Tibial nerve (tissue), 4 donors: ENCODE data around the gene SCRN2. TPM values are rescaled to one million over a fixed set of nuclear protein-coding genes. Genes with fewer than 3 reads are reported as not detected.

Experiments
- DNase-seq, 2 donors: peaks; one replicate each; pipeline ENCODE4 v3.0.0-alpha.2; 2019; ENCODE audit warnings: low spot score in 2 of 2
- H3K27ac ChIP-seq, 4 donors: fragments of 200-600 bp; sonication (generic) in 3 of 4; one replicate each; pipeline ENCODE4 v1.5.1; 2017 to 2019; ENCODE audit warnings: mild to moderate bottlenecking in 1 of 4
- H3K27me3 ChIP-seq, 2 donors: fragments of 200-600 bp; sonication (generic) in 1 of 2; one replicate each; pipeline versions ENCODE4 v1.5.1 to v1.6.0; 2017 to 2019
- H3K36me3 ChIP-seq, 3 donors: fragments of 200-600 bp; sonication (generic); one replicate each; pipeline ENCODE4 v1.5.1; 2018 to 2019
- H3K4me1 ChIP-seq, 4 donors: fragments of 200-600 bp; sonication (generic) in 3 of 4; one replicate each; pipeline ENCODE4 v1.5.1; 2017 to 2019
- H3K4me3 ChIP-seq, 4 donors: fragments of 200-600 bp; sonication (generic) in 3 of 4; one replicate each; pipeline ENCODE4 v1.5.1; 2017 to 2019; ENCODE audit warnings: mild to moderate bottlenecking in 1 of 4, moderate library complexity in 1 of 4
- H3K9me3 ChIP-seq, 4 donors: fragments of 200-600 bp; sonication (generic) in 3 of 4; one replicate each; pipeline ENCODE4 v1.5.1; 2017 to 2019
- CTCF ChIP-seq, 5 experiments: fragments of 200-600 bp in 3 of 5; fragments of 450-650 bp in 2 of 5; sonication (generic) in 3 of 5; IDR thresholded peaks; one replicate each; pipeline ENCODE4 v1.5.1; 2016 to 2019; ENCODE audit warnings: antibody characterized with exemption in 5 of 5, mild to moderate bottlenecking in 3 of 5, moderate library complexity in 2 of 5
- EP300 ChIP-seq, 2 donors: sonication (generic); formaldehyde crosslinking; IDR thresholded peaks; one replicate each; pipeline ENCODE4 v1.6.1; 2017; ENCODE audit warnings: antibody characterized with exemption in 2 of 2, mild to moderate bottlenecking in 1 of 2
- POLR2A ChIP-seq, 2 donors: fragments of 450-650 bp; IDR thresholded peaks; one replicate each; pipeline ENCODE4 v1.6.1; 2017; ENCODE audit warnings: antibody characterized with exemption in 2 of 2, mild to moderate bottlenecking in 2 of 2, moderate library complexity in 2 of 2
- WGBS, 2 donors: methylation state at CpG; one replicate each; pipeline ENCODE4 v1.1.5; 2018; 5-methylcytosine and 5-hydroxymethylcytosine counted together
- total RNA-seq, 4 donors: library from RNA; depleted of rRNA; stranded (reverse); fragments of >200 nt; gene quantifications; one replicate each; pipeline ENCODE4 v1.1.0, GENCODE V29; 2016

The SCRN2 gene
- total RNA-seq, 4 donors from 2014 or later = 49.8 to 68.6 (median 56.6) TPM

DNA sequence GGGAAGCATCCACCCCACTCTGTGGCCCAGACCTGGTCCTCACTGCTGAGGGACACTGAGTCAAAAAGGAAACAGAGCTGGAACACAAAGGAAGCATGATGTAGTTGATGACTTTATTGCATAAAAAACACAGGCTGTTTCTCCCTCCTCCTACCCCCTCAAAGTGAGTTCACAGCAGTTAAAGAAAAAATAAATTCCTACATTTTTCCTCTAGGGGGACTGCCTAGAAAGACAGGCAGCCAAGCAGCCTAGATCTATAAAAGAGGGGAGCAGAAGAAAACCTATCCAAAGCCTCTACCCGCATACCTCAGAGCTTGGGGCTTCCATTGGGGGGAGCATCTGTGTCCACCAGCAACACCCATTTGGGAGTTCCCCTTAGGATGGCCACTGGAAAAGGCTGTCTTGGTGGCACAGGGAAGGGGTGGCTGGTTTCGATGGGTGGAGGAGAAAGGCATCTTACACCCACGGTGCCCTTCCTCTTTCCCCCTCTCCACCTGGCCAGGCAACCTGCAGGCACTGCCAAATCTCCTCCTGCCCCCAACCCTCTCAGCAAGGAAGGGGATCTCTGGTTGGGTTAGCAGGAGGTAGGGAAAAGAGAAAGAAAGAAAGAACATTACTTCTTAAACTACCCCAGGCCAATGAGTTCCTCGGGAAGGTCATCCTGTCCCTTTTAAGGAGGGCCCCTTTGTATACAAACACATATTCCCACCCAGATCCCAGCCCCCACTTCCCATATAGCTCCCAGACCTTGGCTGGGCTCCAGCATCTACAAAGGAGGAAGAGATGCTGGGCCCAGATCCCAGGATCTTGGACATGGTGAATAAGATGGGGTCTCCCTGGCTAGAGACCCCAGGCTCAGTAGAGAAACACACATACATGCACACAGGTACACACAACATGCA, 4.0 kb upstream of the SCRN2 start:
- H3K27ac ChIP-seq = no peak overlapping the region
- H3K4me1 ChIP-seq = peaks cover 0 to 31% (median 10%) of the 10 kb centered on the region in 4 donors
- WGBS, 2 donors = 50 to 63% methylated on average over 4 of the region's 4 CpGs
- H3K27me3 ChIP-seq = peaks cover 0 to 52% of the 10 kb centered on the region in 2 donors
- no peak for DNase-seq
- H3K9me3 ChIP-seq = no peaks in the 10 kb centered on the region
- no peaks in the 10 kb centered on the region for H3K36me3 ChIP-seq
- no peak overlapping the region for H3K4me3 ChIP-seq
- TF ChIP-seq POLR2A (IDR thresholded peaks at IDR 0.05) = no peak
- TF ChIP-seq EP300 (IDR thresholded peaks at IDR 0.05) = no peak
- no peak for TF ChIP-seq CTCF (IDR thresholded peaks at IDR 0.05)

GRCh38 chr17:47844227-47844626, 3.2 kb upstream of the SCRN2 start:
- Histone ChIP-seq H3K27ac (no peak overlapping the region), H3K4me3 (no peak overlapping the region), H3K27me3 (peaks cover 0 to 44% of the 10 kb centered on the region in 2 donors), H3K9me3 (no peaks in the 10 kb centered on the region), H3K36me3 (peaks cover 0 to 5% (median 0%) of the 10 kb centered on the region in 3 donors), H3K4me1 (peaks cover 0 to 38% (median 11%) of the 10 kb centered on the region in 4 donors)
- WGBS, 2 donors = 76 to 91% methylated on average over 5 of the region's 5 CpGs
- DNase-seq = no peak
- TF ChIP-seq EP300 (IDR thresholded peaks at IDR 0.05) (no peak), CTCF (IDR thresholded peaks at IDR 0.05) (no peak), POLR2A (IDR thresholded peaks at IDR 0.05) (no peak)

DNA sequence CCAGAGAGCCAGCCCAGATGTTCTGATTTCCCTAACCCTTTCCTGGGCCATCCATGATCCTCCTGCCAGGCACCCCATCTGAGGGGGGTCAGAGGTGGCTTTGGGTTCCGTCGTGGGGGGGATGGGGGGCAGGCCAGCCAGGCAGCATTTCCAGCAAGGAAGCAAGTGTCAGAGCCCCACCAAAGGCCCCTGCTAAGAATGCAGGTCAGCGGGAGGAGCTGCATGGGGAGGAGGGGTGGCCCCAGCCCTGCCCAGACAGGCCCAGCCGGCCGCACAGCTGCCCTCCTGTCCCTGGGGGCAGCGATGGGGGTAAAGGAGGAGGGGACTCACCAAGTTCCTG, 2.3 kb upstream of the SCRN2 start:
- TF ChIP-seq POLR2A (IDR thresholded peaks at IDR 0.05) (no peak), EP300 (IDR thresholded peaks at IDR 0.05) (no peak), CTCF (IDR thresholded peaks at IDR 0.05) (no peak)
- no peak for DNase-seq
- Histone ChIP-seq H3K4me1 (peaks cover 0 to 42% (median 11%) of the 10 kb centered on the region in 4 donors), H3K4me3 (no peak overlapping the region), H3K36me3 (peaks cover 0 to 13% (median 0%) of the 10 kb centered on the region in 3 donors), H3K27me3 (peaks cover 0 to 35% of the 10 kb centered on the region in 2 donors), H3K9me3 (no peaks in the 10 kb centered on the region), H3K27ac (no peak overlapping the region)
- 6 to 40% methylated on average over 3 to 6 of the region's 6 CpGs for WGBS, 2 donors

GRCh38 chr17:47841488-47842291, 617 bp upstream of the SCRN2 start:
- Histone ChIP-seq H3K4me1 (peaks cover 0 to 38% (median 8%) of the 10 kb centered on the region in 4 donors), H3K36me3 (peaks cover 0 to 30% (median 0%) of the 10 kb centered on the region in 3 donors), H3K9me3 (no peaks in the 10 kb centered on the region), H3K27me3 (peaks cover 0 to 19% of the 10 kb centered on the region in 2 donors), H3K27ac (peak overlapping the region; percentile 42 to 81 (median 66)), H3K4me3 (peak overlapping the region in 3 of 4 donors; percentile 68 to 73 (median 71))
- DNase-seq = no peak
- WGBS, 2 donors = 59 to 60% methylated on average over 16 of the region's 16 CpGs
- TF ChIP-seq POLR2A (IDR thresholded peaks at IDR 0.05) (no peak), CTCF (IDR thresholded peaks at IDR 0.05) (peak in 1 of 5 experiments; percentile 5), EP300 (IDR thresholded peaks at IDR 0.05) (no peak)
